Stimulated activated CD8-positive, alpha-beta memory T cell treated with anti-CD3 and anti-CD28 coated beads, Interleukin-7, amount 100 ng/mL, for 1 hour (primary cell): ENCODE results near the gene MLF2.
"Not testable (repeated sequence)": the region's sequence is repeated elsewhere in the genome, so short reads cannot be mapped to it uniquely, and the experiment has no call there.

Source experiments
- DNase-seq, 2 donors: peaks; one replicate each; pipeline ENCODE4 v3.0.0-alpha.2; 2020; ENCODE audit warnings: low read depth in 2 of 2

The MLF2 gene

DNA sequence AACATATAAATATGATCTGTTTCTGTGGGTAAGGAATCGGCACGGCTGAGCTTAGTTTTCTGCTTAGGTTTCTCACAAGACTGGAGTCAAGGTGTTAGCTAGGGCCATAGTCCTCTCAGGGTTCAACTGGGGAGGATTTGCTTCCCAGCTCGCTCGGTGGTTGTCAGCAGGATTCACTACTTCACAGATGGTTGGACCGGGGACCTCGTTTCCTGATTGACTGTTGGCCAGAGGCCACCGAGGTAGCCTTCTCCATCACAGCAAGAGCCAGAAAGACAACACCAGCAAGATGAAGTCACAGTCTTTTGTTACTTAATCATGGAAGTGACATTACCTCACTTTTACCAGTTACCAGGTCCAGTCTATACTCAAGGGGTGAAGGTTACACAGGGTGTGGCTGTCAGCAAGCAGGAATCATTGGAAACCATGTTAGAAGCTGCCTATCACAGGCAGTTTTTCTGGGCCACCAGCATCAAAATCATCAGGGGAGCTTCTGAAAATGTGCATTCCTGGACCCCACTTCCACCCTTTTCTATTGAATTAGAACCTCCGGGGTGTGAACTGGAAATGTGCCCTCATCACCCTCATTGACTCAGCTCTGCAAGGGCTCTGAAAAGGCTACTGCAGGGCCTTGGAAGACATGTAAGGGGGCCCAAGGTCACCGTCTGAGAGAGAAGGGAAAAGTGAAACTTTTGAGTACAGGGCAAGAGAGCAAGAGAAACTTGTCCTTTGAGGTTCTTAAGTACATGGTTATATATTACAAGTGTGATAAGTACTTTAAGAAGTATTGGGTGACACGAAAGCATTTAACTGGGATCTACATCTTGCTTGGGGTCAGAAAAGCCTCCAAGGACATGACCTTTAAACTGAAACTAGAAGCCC, 18.2 kb downstream of the MLF2 start:
- DNase-seq = no peak

DNA sequence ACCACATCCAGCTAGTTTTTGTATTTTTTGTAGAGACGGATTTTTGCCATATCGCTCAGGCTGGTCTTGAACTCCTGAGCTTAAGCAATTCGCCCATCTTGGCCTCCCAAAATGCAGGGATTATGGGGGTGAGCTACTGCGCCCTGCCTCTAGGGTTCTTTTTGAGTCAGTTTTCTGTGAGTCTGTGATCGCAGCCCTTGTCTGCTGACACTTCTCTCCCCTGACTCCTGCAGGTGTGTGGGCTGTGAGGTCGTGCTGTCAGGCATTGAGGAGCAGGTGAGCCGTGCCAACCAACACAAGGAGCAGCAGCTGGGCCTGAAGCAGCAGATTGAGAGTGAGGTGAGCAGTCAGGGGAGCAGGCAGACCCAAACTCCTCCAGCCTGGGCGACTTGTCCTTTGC, 22.8 kb downstream of the MLF2 start:
- no peak for DNase-seq

DNA sequence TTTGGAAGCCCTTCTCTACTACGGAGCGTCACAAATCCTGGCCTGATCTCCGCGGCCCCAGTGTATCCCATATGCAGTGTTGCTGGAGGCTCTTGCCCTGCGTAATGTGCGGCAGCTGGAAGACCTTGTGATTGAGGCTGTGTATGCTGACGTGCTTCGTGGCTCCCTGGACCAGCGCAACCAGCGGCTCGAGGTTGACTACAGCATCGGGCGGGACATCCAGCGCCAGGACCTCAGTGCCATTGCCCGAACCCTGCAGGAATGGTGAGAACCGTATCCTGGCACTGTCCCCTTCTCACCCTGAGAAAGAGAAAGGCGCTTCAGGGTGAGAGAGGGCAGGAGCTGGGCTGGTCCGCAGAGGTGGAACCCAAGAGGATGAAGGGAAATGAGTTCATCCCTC, 23.8 kb downstream of the MLF2 start:
- DNase-seq = no peak

DNA sequence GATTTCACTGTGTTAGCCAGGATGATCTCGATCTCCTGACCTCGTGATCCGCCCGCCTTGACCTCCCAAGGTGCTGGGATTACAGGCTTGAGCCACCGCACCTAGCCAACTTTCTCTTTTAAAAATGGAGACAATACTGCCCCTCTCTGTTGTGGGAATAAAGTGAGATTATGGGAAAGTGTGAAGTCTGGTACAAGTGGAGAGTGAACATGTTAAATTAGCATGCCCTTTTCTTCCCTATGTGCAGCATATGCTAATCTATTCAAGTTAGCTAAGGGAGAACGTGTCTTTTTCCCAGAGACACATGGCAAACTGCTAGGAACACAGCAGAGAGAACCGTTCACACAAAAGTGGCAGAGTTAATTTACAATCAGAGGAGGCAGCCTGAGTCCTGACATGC, 27.6 kb downstream of the MLF2 start:
- DNase-seq = no peak

DNA sequence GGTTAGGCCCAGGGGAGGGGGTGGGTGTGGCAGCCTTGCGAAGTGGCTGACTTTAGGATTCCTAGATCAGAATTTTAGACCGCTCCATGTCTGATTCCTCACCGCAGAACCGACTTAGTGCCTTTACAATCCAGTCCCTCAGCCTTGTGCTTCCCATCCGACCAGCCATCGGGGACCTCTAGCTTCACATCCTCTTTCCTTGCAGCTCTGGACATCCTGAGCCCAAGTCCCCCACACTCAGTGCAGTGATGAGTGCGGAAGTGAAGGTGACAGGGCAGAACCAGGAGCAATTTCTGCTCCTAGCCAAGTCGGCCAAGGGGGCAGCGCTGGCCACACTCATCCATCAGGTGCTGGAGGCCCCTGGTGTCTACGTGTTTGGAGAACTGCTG, 28.5 kb downstream of the MLF2 start:
- DNase-seq = no peak

DNA sequence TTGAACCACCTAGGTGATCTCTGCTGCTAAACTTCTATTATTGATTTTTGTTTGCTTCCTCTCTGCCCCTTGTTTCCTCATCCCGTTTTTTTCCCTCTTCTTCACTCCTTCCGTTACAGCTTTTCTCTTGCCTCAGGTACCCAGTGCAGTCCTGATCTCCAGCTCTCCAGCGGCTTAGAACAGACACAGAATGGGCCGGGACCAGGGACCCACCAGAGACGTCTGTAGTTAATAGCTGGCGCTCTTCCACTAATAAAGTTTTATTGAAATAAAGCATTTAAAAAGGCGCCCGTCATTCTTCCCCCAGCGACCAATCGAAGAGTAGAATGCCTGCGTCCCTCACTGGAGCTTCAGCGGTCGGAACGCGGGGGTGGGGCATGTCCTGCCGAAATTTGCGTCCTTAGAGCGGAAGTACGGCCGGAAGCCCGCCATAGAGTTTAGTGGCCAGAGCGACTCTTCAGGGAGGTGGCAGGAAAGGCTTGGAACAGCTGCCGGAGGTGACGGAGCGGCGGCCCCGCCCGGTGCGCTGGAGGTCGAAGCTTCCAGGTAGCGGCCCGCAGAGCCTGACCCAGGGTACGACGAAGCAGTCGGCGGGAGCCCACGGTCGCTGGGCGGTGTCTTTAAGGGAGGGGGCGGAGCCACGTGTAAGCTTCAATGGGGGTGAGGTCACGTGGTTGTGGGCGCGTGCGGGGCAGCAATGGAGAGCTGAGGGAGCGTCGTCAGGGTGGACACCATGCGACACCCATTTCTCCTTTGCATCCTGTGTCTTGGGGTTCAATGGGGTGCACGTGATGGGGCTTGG, 29.1 kb downstream of the MLF2 start, which contains the start of gene COPS7A:
Gene COPS7A (plus strand): TSS at position 440 of the 802 bp plus-strand sequence. CDS start 611 bp downstream, outside the sequence.
- DNase-seq = peak; percentile 87 to 88

DNA sequence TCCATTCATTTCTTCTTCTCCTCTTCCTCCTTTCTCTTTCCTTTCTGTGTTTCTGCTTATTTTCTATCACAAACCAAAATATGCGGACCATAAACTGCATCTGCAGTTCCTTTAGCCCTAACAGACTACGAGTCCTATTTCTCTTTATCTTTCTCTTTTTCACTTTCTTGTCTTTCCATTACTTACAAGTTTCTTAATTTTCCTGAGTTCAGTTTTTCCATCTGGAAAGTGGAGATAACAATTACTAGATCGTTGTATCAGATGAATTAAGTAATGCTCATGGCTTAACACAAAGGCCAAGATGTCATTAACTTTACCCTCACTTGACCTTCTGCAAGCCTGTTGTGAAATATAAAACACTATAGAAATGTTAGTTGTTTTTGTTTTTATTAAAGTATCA, 30.1 kb downstream of the MLF2 start:
- no peak for DNase-seq

DNA sequence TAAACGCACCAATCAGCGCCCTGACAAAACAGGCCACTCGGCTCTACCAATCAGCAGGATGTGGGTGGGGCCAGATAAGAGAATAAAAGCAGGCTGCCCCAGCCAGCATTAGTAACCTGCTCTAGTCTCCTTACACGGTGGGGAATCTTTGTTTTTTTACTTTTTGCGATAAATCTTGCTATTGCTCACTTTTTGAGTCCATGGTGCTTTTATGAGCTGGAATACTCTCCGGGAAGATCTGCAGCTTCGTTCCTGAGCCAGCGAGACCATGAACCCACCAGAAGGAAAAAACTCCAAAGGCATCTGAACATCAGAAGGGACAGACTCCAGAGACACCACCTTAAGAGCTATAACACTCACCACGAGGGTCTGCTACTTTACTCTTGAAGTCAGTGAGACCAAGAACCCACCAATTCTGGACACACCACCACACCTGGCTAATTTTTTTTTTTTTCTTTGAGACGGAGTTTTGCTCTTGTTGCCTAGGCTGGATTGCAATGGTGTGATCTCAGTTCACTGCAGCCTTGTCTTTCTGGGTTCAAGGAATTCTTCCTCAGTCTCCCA, 36.0 kb downstream of the MLF2 start:
- DNase-seq = no peak

DNA sequence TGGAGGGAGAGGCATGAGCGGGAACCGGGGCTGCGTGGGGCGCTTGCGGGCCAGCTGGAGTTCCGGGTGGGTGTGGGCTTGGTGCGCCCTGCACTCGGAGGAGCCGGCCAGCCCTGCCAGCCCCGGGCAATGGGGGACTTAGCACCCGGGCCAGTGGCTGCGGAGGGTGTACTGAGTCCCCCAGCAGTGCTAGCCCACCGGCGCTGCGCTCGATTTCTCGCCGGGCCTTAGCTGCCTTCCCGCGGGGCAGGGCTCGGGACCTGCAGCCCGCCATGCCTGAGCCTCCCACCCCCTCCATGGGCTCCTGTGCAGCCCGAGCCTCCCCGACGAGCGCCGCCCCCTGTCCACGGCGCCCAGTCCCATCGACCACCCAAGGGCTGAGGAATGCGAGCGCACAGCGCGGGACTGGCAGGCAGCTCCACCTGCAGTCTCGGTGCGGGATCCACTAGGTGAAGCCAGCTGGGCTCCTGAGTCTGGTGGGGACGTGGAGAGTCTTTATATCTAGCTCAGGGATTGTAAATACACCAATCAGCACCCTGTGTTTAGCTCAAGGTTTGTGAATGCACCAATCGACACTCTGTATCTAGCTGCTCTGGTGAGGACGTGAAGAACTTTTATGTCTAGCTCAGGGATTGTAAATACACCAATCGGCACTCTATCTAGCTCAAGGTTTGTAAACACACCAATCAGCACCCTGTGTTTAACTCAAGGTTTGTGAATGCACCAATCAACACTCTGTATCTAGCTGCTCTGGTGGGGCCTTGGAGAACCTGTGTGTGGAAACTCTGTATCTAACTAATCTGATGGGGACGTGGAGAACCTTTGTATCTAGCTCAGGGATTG, 36.7 kb downstream of the MLF2 start:
- DNase-seq = not testable (repeated sequence)

DNA sequence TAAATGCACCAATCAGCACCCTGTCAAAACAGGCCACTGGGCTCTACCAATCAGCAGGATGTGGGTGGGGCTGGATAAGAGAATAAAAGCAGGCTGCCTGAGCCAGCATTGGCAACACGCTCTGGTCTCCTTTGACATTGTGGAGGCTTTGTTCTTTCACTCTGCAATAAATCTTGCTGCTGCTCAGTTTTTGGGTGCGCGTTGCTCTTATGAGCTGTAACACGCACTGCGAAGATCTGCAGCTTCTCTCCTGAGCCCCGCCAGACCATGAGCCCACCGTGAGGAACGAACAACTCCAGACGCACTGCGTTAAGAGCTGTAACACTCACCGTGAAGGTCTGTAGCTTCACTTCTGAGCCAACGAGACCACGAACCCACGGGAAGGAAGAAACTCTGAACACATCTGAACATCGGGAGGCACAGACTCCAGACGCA, 44.0 kb downstream of the MLF2 start:
- no peak for DNase-seq

DNA sequence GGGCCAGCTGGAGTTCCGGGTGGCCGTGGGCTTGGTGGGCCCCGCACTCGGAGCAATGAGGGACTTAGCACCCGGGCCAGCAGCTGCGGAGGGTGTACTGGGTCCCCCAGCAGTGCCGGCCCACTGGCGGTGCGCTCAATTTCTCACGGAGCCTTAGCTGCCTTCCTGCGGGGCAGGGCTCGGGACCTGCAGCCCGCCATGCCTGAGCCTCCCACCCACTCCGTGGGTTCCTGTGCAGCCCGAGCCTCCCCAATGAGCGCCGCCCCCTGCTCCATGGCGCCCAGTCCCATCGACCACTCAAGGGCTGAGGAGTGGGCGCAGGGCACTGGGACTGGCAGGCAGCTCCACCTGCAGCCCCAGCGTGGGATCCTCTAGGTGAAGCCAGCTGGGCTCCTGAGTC, 44.6 kb downstream of the MLF2 start:
- DNase-seq = not testable (repeated sequence)

DNA sequence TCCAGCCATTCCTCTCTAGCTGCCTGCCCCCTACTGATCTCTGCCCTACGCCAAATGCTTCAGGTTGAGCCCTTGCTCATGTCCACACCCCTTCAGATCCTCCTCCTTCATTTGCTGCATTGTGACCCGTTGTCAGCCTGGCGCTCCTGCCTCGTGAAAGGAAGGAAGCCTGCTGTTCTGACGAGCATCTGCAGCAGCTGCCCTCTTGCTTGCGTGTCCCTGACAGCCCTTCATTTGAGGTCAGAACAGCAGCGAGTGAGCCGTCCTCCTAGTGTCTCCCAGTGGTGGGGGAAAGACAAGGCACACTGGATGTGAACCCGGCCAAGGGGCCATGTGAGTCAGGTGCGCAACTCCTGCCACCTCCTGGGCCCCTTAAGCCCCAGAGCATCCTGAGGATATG, 49.3 kb downstream of the MLF2 start:
- no peak for DNase-seq

DNA sequence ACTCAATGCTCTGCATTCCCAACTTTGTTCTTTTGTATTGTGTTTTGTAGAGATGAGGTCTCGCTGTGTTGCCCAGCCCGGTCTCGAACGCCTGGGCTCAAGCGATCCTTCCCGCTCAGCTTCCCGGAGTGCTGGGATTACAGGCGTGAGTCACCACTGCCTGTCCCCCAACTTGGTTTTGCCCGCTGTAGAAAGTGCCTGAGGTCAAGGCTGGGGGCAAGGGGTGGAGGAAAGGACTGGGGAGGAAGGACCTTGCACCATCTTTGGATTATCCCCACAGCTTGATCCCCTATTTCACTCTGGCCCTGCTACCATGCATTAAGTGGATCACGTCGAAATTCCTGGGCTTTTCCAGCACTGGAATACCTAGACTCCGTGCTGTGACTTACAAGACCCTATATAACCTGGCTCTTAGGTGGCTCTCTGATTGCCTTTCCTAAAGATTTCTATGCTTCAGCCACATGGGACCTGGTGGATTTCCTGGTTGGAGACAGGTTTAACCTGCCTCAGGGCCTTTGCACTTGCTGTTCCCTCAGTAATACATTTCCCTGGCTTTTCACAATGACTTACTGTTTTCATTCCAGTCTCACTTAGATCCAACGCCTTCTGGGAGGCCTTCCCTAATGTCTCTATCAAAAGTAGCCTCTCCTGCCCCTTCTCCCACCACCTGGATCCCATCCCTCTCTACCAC, 51.7 kb downstream of the MLF2 start:
- DNase-seq = no peak

DNA sequence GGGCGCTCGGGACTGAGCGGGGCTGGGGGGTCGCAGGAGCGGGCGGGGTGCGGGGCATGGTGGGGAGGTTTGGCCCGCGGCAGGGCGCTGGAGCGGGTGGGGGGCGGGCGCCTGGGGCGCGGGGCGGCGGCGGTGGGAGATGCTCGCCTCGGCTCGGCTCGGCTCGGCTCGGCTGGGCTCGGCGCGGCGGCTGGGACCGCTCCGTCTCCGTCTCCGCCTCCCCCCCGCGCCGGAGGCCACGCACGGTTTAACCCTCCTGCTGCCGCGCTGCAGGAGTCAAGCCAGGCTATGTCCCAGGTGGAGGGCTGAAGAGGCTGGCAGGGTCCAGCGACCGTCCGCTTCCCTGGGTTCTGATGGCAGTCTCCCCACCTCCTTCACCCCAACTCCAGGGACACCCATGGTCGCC, 52.3 kb downstream of the MLF2 start, which contains the start of gene PIANP:
Gene PIANP (minus strand): TSS at position 170 of the 406 bp plus-strand sequence. CDS start 2,754 bp downstream, outside the sequence.
- no peak for DNase-seq

DNA sequence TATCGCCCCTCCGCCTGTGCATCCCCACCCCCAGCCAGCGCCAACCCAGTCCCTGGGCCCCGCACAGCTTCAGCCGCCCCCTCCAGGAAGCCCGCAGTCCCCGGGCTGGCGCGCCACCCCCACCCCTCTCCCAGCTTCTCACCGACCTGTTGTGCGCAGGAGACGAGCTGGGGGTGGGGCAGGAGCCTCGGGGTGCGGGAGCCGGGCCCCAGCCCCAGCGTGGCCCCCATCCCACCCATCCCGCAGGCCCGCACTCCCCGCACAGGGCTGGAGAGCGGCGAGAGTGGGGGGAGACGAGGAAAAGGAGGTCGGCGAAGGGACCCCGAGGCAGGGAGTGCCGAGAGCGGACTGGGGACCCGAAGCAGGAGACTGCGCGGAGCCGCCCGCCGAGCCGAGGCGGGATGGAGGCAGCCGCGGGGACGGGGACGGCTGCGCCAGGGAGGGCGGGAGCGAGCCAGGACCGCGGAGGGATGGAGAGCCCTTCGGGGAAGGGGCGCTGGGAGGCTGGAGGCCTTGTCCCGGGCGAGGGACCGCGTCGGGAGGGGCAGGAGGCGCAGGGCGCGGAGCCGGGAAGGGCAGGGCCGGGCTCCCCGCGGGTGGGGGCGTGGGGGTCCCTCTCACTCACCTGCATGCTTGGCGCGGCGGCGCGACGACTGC, 52.8 kb downstream of the MLF2 start:
- no peak for DNase-seq

DNA sequence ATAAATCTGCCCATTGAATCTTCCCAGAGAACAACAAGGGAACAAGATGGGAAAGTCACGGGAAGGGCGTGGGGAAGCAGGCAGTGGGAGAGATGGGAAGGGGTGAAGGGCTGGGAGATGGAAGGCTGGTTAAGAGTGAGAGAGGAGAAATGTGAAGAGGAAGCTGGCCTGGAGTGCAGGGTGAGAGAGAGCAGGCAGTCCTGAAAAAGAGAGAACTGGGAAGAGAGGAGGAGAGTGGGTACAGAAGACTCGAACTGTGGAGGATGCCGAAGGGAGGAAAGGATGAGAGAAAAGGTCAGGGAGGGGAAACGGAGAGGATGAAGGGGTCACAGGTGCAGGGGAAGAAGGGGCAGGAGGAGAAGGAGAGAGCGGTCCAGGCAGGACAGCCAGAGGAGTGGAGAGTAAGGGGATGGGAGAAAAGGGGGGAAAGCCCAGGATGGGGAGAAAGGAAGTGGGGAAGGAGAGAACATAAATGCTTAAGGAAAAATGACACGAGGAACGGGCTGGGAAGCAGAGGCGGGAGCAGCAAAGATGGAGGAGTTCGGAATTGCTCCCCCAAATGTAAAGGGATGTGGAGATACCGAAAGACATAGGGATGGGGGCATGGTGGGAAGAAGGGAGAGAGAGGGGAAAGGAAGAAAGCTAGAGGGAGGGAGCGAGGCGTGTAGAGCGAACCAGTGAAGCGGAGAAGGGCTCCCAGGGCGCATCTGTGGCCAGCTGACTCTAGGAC, 53.5 kb downstream of the MLF2 start:
- DNase-seq = no peak

DNA sequence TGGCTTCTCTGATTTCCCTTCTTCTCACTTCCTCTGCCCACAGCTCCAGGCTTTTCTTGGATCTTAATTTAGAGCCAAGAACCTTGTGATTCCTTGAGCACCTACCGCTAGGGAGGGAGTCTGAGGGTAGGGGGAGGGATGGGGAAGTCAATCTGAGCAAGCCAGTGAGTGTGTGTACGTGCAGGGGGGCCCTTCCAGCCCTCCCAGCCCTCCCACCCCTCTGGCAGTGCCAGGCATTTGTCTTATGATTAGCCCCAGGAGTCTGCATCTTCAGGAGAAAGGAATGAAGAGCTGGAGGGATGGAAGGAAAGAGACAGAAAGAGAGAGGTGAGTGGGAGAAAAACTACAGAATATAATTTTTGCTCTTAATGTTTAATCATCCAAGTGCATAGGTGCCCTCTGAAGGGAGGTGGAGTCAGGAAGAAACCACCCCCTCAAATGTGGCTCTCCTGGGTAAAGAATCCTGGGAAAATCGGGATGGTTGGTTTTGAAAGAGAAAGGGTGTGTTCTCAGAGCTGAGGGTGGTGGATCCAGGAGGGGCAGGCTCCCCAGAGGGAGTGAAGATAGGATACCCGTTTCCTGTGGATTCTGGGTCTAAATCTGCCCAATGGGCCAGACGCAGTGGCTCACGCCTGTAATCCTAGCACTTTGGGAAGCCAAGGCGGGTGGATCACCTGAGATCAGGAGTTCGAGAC, 54.4 kb downstream of the MLF2 start:
- no peak for DNase-seq
